Neural progenitor cell (in vitro differentiated cells): ENCODE measurements around the gene ZNRD2. TPM values are rescaled to one million over a fixed set of nuclear protein-coding genes. Genes with fewer than 3 reads are reported as not detected.
A peak's percentile ranks its signal among the peaks of the same experiment; 100 is the strongest.

ENCODE experiments used
- DNase-seq: peaks from one replicate; pipeline ENCODE4 v3.0.0-alpha.2; 2016; ENCODE audit warnings: low spot score
- H2AFZ ChIP-seq: fragments of 200-600 bp; sonication (generic); replicated peaks from 2 replicates; pipeline ENCODE4 v1.6.1; 2016; ENCODE audit warnings: antibody characterized with exemption
- H3F3A ChIP-seq: fragments of 200-600 bp; sonication (generic); 2 replicates; pipeline ENCODE4 v1.6.1; 2016; ENCODE audit warnings: antibody characterized with exemption, low read depth
- H3K27ac ChIP-seq: fragments of 200-600 bp; sonication (generic); 2 replicates; pipeline ENCODE4 v1.5.1; 2016; ENCODE audit warnings: mild to moderate bottlenecking
- H3K27me3 ChIP-seq: fragments of 200-600 bp; sonication (generic); 2 replicates; pipeline ENCODE4 v1.6.1; 2016; ENCODE audit warnings: mild to moderate bottlenecking, moderate library complexity
- H3K36me3 ChIP-seq: fragments of 200-600 bp; sonication (generic); 2 replicates; pipeline ENCODE4 v1.5.1; 2016
- H3K4me1 ChIP-seq: fragments of 200-600 bp; sonication (generic); 2 replicates; pipeline ENCODE4 v1.6.1; 2016; ENCODE audit warnings: mixed run types
- H3K4me2 ChIP-seq: fragments of 200-600 bp; sonication (generic); 2 replicates; pipeline ENCODE4 v1.6.1; 2016
- H3K4me3 ChIP-seq: fragments of 200-600 bp; sonication (generic); 2 replicates; pipeline ENCODE4 v1.5.1; 2016
- H3K79me2 ChIP-seq: fragments of 200-600 bp; sonication (generic); 2 replicates; pipeline ENCODE4 v1.6.1; 2016; ENCODE audit warnings: low read depth
- H3K9ac ChIP-seq: fragments of 200-600 bp; sonication (generic); 2 replicates; pipeline ENCODE4 v1.6.1; 2016
- H3K9me3 ChIP-seq: fragments of 200-600 bp; sonication (generic); 2 replicates; pipeline ENCODE4 v1.5.1; 2016; ENCODE audit warnings: low read depth
- H4K20me1 ChIP-seq: fragments of 200-600 bp; sonication (generic); 2 replicates; pipeline ENCODE4 v1.6.1; 2016; ENCODE audit warnings: low read depth
- H3K27ac Mint-ChIP-seq: 3 replicates; pipeline ENCODE4 v1.8.0; 2021; ENCODE audit warnings: mixed read lengths
- H3K27me3 Mint-ChIP-seq: 2 replicates; pipeline ENCODE4 v1.8.0; 2022; ENCODE audit warnings: low read depth, mild to moderate bottlenecking, inconsistent platforms, moderate library complexity, mixed read lengths; ENCODE audit not compliant: insufficient read depth
- H3K36me3 Mint-ChIP-seq: 3 replicates; pipeline ENCODE4 v1.8.0; 2021; ENCODE audit warnings: mixed read lengths
- H3K4me1 Mint-ChIP-seq: 3 replicates; pipeline ENCODE4 v1.8.0; 2021; ENCODE audit warnings: mixed read lengths
- H3K4me3 Mint-ChIP-seq: 3 replicates; pipeline ENCODE4 v1.8.0; 2021; ENCODE audit warnings: mild to moderate bottlenecking, moderate library complexity, mixed read lengths
- H3K9me3 Mint-ChIP-seq: 3 replicates; pipeline ENCODE4 v1.8.0; 2020; ENCODE audit warnings: mixed read lengths
- CTCF ChIP-seq: fragments of 200-600 bp; sonication (generic); IDR thresholded peaks from 2 replicates; pipeline ENCODE4 v1.5.1; 2017; ENCODE audit warnings: antibody characterized with exemption, mild to moderate bottlenecking
- EZH2 ChIP-seq: fragments of 200-600 bp; sonication (generic); IDR thresholded peaks from 2 replicates; pipeline ENCODE4 v1.6.1; 2017; ENCODE audit warnings: antibody characterized with exemption, mild to moderate bottlenecking, moderate library complexity
- EZH2phosphoT487 ChIP-seq: fragments of 200-600 bp; sonication (generic); IDR thresholded peaks from 2 replicates; pipeline ENCODE4 v1.6.1; 2017; ENCODE audit warnings: antibody characterized with exemption
- total RNA-seq: library from RNA; depleted of rRNA; stranded (reverse); fragments of >200 nt; gene quantifications from 2 replicates; pipeline ENCODE4 v1.2.3, GENCODE V29; 2015; ENCODE audit warnings: low replicate concordance

Gene ZNRD2
- total RNA-seq, 1 donor from 2014 or later = 15.5 TPM

- peak overlapping the region; percentile 71 for H3K4me2 ChIP-seq
- Mint-ChIP-seq H3K36me3 (peaks cover 10% of the 10 kb centered on the region), H3K27me3 (peaks cover 3% of the 10 kb centered on the region), H3K27ac (peak overlapping the region; percentile 31), H3K4me1 (peaks cover 40% of the 10 kb centered on the region), H3K9me3 (no peaks in the 10 kb centered on the region), H3K4me3 (peak overlapping the region; percentile 70)
- H3K79me2 ChIP-seq = peaks cover 15% of the 10 kb centered on the region
- no peaks in the 10 kb centered on the region for H3K36me3 ChIP-seq
- peaks cover 8% of the 10 kb centered on the region for H3F3A ChIP-seq
- no peak overlapping the region for H3K9ac ChIP-seq
- peaks cover 33% of the 10 kb centered on the region for H4K20me1 ChIP-seq
- no peak for DNase-seq
- H2AFZ ChIP-seq = no peak overlapping the region
- TF ChIP-seq EZH2 = no peak
- no peak for TF ChIP-seq CTCF
- no peak for TF ChIP-seq EZH2phosphoT487
- H3K9me3 ChIP-seq = no peaks in the 10 kb centered on the region
- H3K4me3 ChIP-seq = peak overlapping the region; percentile 34
- H3K27ac ChIP-seq = no peak overlapping the region
- H3K27me3 ChIP-seq = no peaks in the 10 kb centered on the region
- H3K4me1 ChIP-seq = peaks cover 17% of the 10 kb centered on the region
Measured at GRCh38 chr11:65524014-65524740, 46.1 kb upstream of the ZNRD2 start.

DNA sequence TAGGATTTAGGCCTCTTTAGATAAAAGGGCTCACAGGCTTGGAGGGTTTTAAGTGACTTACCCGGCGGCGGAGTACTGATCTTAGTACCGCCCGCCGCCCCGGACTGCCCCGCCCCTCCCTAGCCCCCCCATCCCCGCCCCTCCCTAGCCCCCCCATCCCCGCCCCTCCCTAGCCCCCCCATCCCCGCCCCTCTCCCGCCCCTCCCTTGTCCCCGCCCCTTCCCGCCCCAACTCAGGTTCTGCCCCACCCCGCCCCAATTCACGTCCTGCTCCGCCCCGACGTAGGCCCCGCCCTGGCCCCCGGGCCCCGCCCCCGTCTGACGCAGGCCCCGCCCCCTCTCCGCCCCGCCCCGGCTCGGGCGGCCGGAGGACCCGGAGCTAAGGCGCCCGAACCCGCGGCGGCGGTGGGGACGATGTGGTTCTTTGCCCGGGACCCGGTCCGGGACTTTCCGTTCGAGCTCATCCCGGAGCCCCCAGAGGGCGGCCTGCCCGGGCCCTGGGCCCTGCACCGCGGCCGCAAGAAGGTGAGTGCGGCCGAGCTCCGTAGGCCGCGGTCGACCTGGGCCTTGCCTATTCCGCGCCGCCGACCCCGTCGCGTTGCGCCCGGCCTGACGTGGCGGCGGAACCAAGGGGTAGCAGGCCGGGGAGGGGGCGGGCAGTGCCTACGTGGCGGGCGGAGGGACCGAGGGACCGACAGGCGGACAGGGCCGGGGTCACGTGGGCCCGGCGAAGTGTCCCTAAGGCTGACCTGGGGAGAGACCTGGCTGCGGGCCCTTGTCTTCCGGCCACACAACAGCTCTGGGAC, 45.3 kb upstream of the ZNRD2 start, which contains the start of gene SCYL1:
Gene SCYL1, plus strand, starts transcription at position 343 of the 805 bp plus-strand sequence. Its CDS starts 71 bp downstream, at position 414.
- H3K4me1 ChIP-seq = peaks cover 17% of the 10 kb centered on the region
- H3F3A ChIP-seq = peaks cover 9% of the 10 kb centered on the region
- H3K27me3 ChIP-seq = no peaks in the 10 kb centered on the region
- peak within 1 kb of the TSS; percentile 96 for H3K4me2 ChIP-seq
- H2AFZ ChIP-seq = peak within 1 kb of the TSS; percentile 83
- Mint-ChIP-seq H3K27me3 (peaks cover 3% of the 10 kb centered on the region), H3K36me3 (peaks cover 12% of the 10 kb centered on the region), H3K9me3 (no peaks in the 10 kb centered on the region), H3K4me3 (peak within 1 kb of the TSS; percentile 87), H3K27ac (peak within 1 kb of the TSS; percentile 31), H3K4me1 (peaks cover 40% of the 10 kb centered on the region)
- no peak for TF ChIP-seq EZH2phosphoT487
- peak; percentile 51 for TF ChIP-seq EZH2
- H3K9me3 ChIP-seq = no peaks in the 10 kb centered on the region
- peak; percentile 88 for DNase-seq
- peak within 1 kb of the TSS; percentile 68 for H3K27ac ChIP-seq
- peaks cover 40% of the 10 kb centered on the region for H4K20me1 ChIP-seq
- H3K4me3 ChIP-seq = peak within 1 kb of the TSS; percentile 99
- no peaks in the 10 kb centered on the region for H3K36me3 ChIP-seq
- peak within 1 kb of the TSS; percentile 88 for H3K9ac ChIP-seq
- H3K79me2 ChIP-seq = peaks cover 15% of the 10 kb centered on the region

DNA sequence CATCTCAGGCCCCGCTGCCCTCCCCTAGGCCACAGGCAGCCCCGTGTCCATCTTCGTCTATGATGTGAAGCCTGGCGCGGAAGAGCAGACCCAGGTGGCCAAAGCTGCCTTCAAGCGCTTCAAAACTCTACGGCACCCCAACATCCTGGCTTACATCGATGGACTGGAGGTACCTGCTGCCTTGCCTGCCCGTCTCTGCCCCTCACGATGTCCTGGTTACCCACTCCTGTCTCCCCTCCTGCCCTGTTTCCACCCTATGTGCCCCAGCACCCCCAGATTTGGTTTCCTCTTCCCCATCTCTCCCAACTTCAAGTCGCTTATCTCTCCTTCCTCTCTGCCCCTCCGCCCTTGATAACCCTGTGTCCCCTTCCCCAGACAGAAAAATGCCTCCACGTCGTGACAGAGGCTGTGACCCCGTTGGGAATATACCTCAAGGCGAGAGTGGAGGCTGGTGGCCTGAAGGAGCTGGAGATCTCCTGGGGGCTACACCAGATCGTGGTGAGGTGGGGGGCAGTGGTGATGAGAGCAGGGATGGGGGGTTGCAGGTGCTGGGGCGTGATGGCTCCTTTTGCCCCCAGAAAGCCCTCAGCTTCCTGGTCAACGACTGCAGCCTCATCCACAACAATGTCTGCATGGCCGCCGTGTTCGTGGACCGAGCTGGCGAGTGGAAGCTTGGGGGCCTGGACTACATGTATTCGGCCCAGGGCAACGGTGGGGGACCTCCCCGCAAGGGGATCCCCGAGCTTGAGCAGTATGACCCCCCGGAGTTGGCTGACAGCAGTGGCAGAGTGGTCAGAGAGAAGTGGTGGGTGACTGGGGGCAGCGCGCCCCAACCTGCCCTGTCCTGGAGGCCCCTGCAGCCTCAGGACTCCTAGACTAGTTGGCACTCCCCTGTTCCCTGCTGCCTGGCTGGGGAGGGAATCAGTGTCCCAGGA, 44.5 kb upstream of the ZNRD2 start:
- H3K36me3 ChIP-seq = no peaks in the 10 kb centered on the region
- peaks cover 16% of the 10 kb centered on the region for H3K36me3 Mint-ChIP-seq
- peaks cover 40% of the 10 kb centered on the region for H3K4me1 Mint-ChIP-seq
- H3K79me2 ChIP-seq = peaks cover 15% of the 10 kb centered on the region
- peaks cover 17% of the 10 kb centered on the region for H3K4me1 ChIP-seq
- TF ChIP-seq CTCF (no peak), EZH2 (no peak), EZH2phosphoT487 (no peak)
- H3K4me2 ChIP-seq = peak overlapping the region; percentile 96
- no peak overlapping the region for H3K27ac ChIP-seq
- H3K4me3 ChIP-seq = peak overlapping the region; percentile 99
- DNase-seq = no peak
- H3K9me3 ChIP-seq = no peaks in the 10 kb centered on the region
- peak overlapping the region; percentile 83 for H2AFZ ChIP-seq
- peak overlapping the region; percentile 88 for H3K9ac ChIP-seq
- H3K9me3 Mint-ChIP-seq = no peaks in the 10 kb centered on the region
- peaks cover 12% of the 10 kb centered on the region for H3F3A ChIP-seq
- H3K27ac Mint-ChIP-seq = no peak overlapping the region
- no peaks in the 10 kb centered on the region for H3K27me3 ChIP-seq
- H3K27me3 Mint-ChIP-seq = peaks cover 3% of the 10 kb centered on the region
- peaks cover 46% of the 10 kb centered on the region for H4K20me1 ChIP-seq
- H3K4me3 Mint-ChIP-seq = peak overlapping the region; percentile 87
